EH (cell line): ENCODE results near the gene TSR3.

Experiments
- DNase-seq: peaks from one replicate; pipeline ENCODE4 v3.0.0-alpha.2; 2015; ENCODE audit warnings: low read depth

TSR3 gene

GRCh38 chr16:1377406-1378010 lies 25.8 kb upstream of the TSR3 start:
- DNase-seq, result no peak

GRCh38 chr16:1375741-1376410 lies 24.2 kb upstream of the TSR3 start:
- DNase-seq, result no peak

GRCh38 chr16:1375298-1375640 lies 23.6 kb upstream of the TSR3 start:
- DNase-seq, result no peak

- DNase-seq, result no peak
Measured at GRCh38 chr16:1374418-1375297, 23.0 kb upstream of the TSR3 start.

- DNase-seq, result no peak
Measured at GRCh38 chr16:1372292-1372950, 20.7 kb upstream of the TSR3 start.

- no peak for DNase-seq
Measured at GRCh38 chr16:1371054-1371978, 19.6 kb upstream of the TSR3 start.

GRCh38 chr16:1367486-1368174 lies 16.0 kb upstream of the TSR3 start:
- DNase-seq, result no peak

- no peak for DNase-seq
Measured at GRCh38 chr16:1366712-1367299, 15.1 kb upstream of the TSR3 start.

- no peak for DNase-seq
Measured at GRCh38 chr16:1366060-1366711, 14.5 kb upstream of the TSR3 start.

GRCh38 chr16:1364510-1364909 lies 12.8 kb upstream of the TSR3 start:
- no peak for DNase-seq

GRCh38 chr16:1363501-1364041 lies 11.9 kb upstream of the TSR3 start:
- DNase-seq, result peak; percentile 39

- no peak for DNase-seq
Measured at GRCh38 chr16:1362807-1363206, 11.1 kb upstream of the TSR3 start.

GRCh38 chr16:1361685-1362360 lies 10.1 kb upstream of the TSR3 start:
- DNase-seq, result no peak

GRCh38 chr16:1357906-1358566 lies 6.4 kb upstream of the TSR3 start:
- peak; percentile 26 for DNase-seq

GRCh38 chr16:1356061-1356900 lies 4.6 kb upstream of the TSR3 start:
- DNase-seq, result no peak

- DNase-seq, result no peak
Measured at GRCh38 chr16:1355591-1355990, 3.9 kb upstream of the TSR3 start.

- no peak for DNase-seq
Measured at GRCh38 chr16:1354815-1355540, 3.3 kb upstream of the TSR3 start.
